ENCODE data around the gene USB1.
A peak's percentile ranks its signal among the peaks of the same experiment; 100 is the strongest.
"Not testable (repeated sequence)": the region's sequence is repeated elsewhere in the genome, so short reads cannot be mapped to it uniquely, and the experiment has no call there.

The USB1 gene

GRCh38 chr16:57970319-57970718 lies 30.9 kb upstream of the USB1 start:
- DNase-seq, result no peak

- no peak for DNase-seq
Measured at GRCh38 chr16:57970970-57971369, 30.2 kb upstream of the USB1 start, which contains the start of gene CNGB1. TSS of gene CNGB1 (minus strand) at chr16:57971128. CDS start at chr16:57967286, 3,842 bp downstream.

- DNase-seq, result no peak
Measured at GRCh38 chr16:57971848-57972247, 29.4 kb upstream of the USB1 start.

GRCh38 chr16:57972306-57972705 lies 28.9 kb upstream of the USB1 start:
- DNase-seq, result no peak

GRCh38 chr16:57976331-57976796 lies 24.8 kb upstream of the USB1 start:
- DNase-seq, result no peak

- DNase-seq, result no peak
Measured at GRCh38 chr16:57977418-57978069, 23.7 kb upstream of the USB1 start.

GRCh38 chr16:57978070-57978465 lies 23.1 kb upstream of the USB1 start:
- DNase-seq, result not testable (repeated sequence)

- DNase-seq, result no peak
Measured at GRCh38 chr16:57979006-57979585, 22.1 kb upstream of the USB1 start.

- DNase-seq, result no peak
Measured at GRCh38 chr16:57981636-57982035, 19.6 kb upstream of the USB1 start.

GRCh38 chr16:57982385-57982784 lies 18.8 kb upstream of the USB1 start:
- peak; percentile 39 for DNase-seq

GRCh38 chr16:57984443-57985203 lies 16.6 kb upstream of the USB1 start:
- DNase-seq, result no peak

GRCh38 chr16:57985204-57986181 lies 15.7 kb upstream of the USB1 start:
- no peak for DNase-seq

- DNase-seq, result no peak
Measured at GRCh38 chr16:57986196-57986595, 15.0 kb upstream of the USB1 start.

- no peak for DNase-seq
Measured at GRCh38 chr16:57987441-57988177, 13.6 kb upstream of the USB1 start.

GRCh38 chr16:57988929-57989328 lies 12.3 kb upstream of the USB1 start:
- peak; percentile 60 for DNase-seq

GRCh38 chr16:57991551-57992059 lies 9.6 kb upstream of the USB1 start:
- no peak for DNase-seq

- DNase-seq, result no peak
Measured at GRCh38 chr16:57992084-57992483, 9.1 kb upstream of the USB1 start.

- DNase-seq, result no peak
Measured at GRCh38 chr16:57993438-57993837, 7.8 kb upstream of the USB1 start.

- no peak for DNase-seq
Measured at GRCh38 chr16:57993897-57994296, 7.3 kb upstream of the USB1 start.

GRCh38 chr16:57994361-57994760 lies 6.8 kb upstream of the USB1 start:
- DNase-seq, result no peak

- DNase-seq, result no peak
Measured at GRCh38 chr16:57994778-57995177, 6.4 kb upstream of the USB1 start.
